Ovary (tissue), 9 donors: ENCODE results near the gene IL11. TPM values are rescaled to one million over a fixed set of nuclear protein-coding genes. Genes with fewer than 3 reads are reported as not detected.
"Not testable (repeated sequence)": the region's sequence is repeated elsewhere in the genome, so short reads cannot be mapped to it uniquely, and the experiment has no call there.

Experiments used
- DNase-seq, 5 donors: peaks; one replicate each; pipeline ENCODE4 v3.0.0-alpha.2; 2019 to 2020
- H3K27ac ChIP-seq, 2 donors: fragments of 200-600 bp; one replicate each; pipeline versions ENCODE4 v1.5.1 to v1.8.0; 2019 to 2022
- H3K27me3 ChIP-seq: fragments of 200-600 bp; one replicate; pipeline ENCODE4 v1.8.0; 2022
- H3K36me3 ChIP-seq: fragments of 200-600 bp; sonication (generic); one replicate; pipeline ENCODE4 v1.5.1; 2019
- H3K4me1 ChIP-seq: one replicate; pipeline ENCODE4 v1.8.1; 2013; ENCODE audit warnings: mild to moderate bottlenecking, moderate library complexity; ENCODE audit not compliant: insufficient read depth
- H3K4me3 ChIP-seq: fragments of 200-600 bp; sonication (generic); one replicate; pipeline ENCODE4 v1.5.1; 2017
- H3K9me3 ChIP-seq, 2 donors: fragments of 200-600 bp in 1 of 2; sonication (generic) in 1 of 2; one replicate each; pipeline versions ENCODE4 v1.5.1 to v1.8.1; 2013 to 2019; ENCODE audit warnings: mild to moderate bottlenecking in 1 of 2, moderate library complexity in 1 of 2
- CTCF ChIP-seq, 3 donors: fragments of 450-650 bp in 2 of 3; fragments of 200-600 bp in 1 of 3; IDR thresholded peaks; one replicate each; pipeline versions ENCODE4 v1.5.1 to v1.8.0; 2016 to 2022; ENCODE audit warnings: antibody characterized with exemption in 3 of 3, mild to moderate bottlenecking in 1 of 3
- EP300 ChIP-seq: sonication (generic); formaldehyde crosslinking; IDR thresholded peaks from one replicate; pipeline ENCODE4 v1.6.1; 2017; ENCODE audit warnings: antibody characterized with exemption
- POLR2A ChIP-seq: fragments of 450-650 bp; IDR thresholded peaks from one replicate; pipeline ENCODE4 v1.6.1; 2017; ENCODE audit warnings: antibody characterized with exemption, mild to moderate bottlenecking, moderate library complexity
- WGBS, 3 donors: extraction: QIAGEN DNeasy Blood & Tissue Kit in 1 of 3; methylation state at CpG; one replicate each; pipeline versions ENCODE4 v1.1.5 to v1.1.7; 2013 to 2017; 5-methylcytosine and 5-hydroxymethylcytosine counted together
- intact Hi-C, 4 donors: fragments of 100-400 bp; cut with DNase I; formaldehyde crosslinking; loops; one replicate each; pipeline versions ENCODE4 v1.11.0 to v1.15.1; 2022 to 2023
- polyA plus RNA-seq, 2 donors: library from polyadenylated mRNA; stranded (reverse); fragments of 200-250 nt in 1 of 2; fragments of 350-450 nt in 1 of 2; fragmentation: Illumina TruSeq in 1 of 2; extraction: RNeasy Lipid Tissue Mini Kit (QIAGEN cat#74804) in 1 of 2; gene quantifications; one replicate each; pipeline ENCODE4 v1.2.3, GENCODE V29; 2013 to 2014
- total RNA-seq, 7 donors: library from RNA; depleted of rRNA in 2 of 7; stranded (reverse); fragments of >200 nt in 2 of 7; fragmentation: NEBNext Ultra II Directional in 3 of 7; extraction: Animal tissue kit (Norgen Biotek cat#: 25700) in 3 of 7; gene quantifications; one replicate each; pipeline versions ENCODE4 v1.1.0 to v1.2.4, GENCODE V29; 2016 to 2023
- donor health status: DM: no; HTN: no; CAD: no; lungs with moderate emphysema.
- donor health status: DM: no; HTN: no; CAD: no.
- donor health status: Bipolar disorder and iron deficiency.
- donor health status: DM: yes; HTN: yes; CAD: no.
- donor health status: DM: no; HTN: no; CAD: no.
- donor health status: DM: yes; HTN: yes; CAD: no.

The IL11 gene
- total and polyA plus RNA-seq, 9 donors: 0.08 to 1.3 (median 0.11) TPM; not detected in 6

- Histone ChIP-seq H3K9me3 (no peaks in the 10 kb centered on the region), H3K27ac (no peak overlapping the region), H3K4me1 (peaks cover 6% of the 10 kb centered on the region), H3K27me3 (no peaks in the 10 kb centered on the region), H3K36me3 (no peaks in the 10 kb centered on the region), H3K4me3 (no peak overlapping the region)
- no peak for TF ChIP-seq EP300
- no peak for TF ChIP-seq CTCF (IDR thresholded peaks at IDR 0.05)
- no peak for TF ChIP-seq POLR2A
- WGBS, 3 donors: 63 to 75% (median 66%) methylated on average over 7 of the region's 7 CpGs
- intact Hi-C loops: no loop called here
- no peak for DNase-seq
These were observed 34.2 kb downstream of the IL11 start for GRCh38 chr19:55336101-55336500.

DNA sequence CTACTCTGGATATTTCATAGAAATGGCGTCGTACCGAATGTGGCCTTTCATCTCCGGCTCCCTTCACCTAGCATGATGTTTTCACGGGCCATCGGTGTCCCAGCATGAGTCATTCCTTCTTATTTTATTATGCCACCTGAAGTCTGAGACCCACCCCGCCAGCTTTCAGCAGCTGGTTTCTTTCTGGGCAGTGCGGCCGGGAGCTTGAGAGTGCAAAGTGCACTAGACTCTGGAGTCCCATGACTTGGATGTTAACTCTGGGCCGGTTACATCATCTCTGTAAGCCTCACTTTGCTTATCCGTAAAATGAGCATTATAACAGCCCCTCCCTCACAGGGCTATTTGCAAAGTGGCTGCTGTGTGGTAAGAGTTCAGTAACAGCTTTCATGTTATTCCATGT is 36.4 kb downstream of the IL11 start:
- intact Hi-C loops: no loop called here

GRCh38 chr19:55329791-55330190 is 40.5 kb downstream of the IL11 start:
- intact Hi-C loops, H3K4me1 ChIP-seq, H3K36me3 ChIP-seq, H3K27ac ChIP-seq, DNase-seq, H3K9me3 ChIP-seq, H3K27me3 ChIP-seq, H3K4me3 ChIP-seq: not testable (repeated sequence)
- 81 to 89% (median 86%) methylated on average over 6 of the region's 6 CpGs for WGBS, 3 donors

More for the DNA sequence above, 36.4 kb downstream of the IL11 start:
- DNase-seq: no peak
- Histone ChIP-seq H3K27ac (no peak overlapping the region), H3K9me3 (no peaks in the 10 kb centered on the region), H3K27me3 (no peaks in the 10 kb centered on the region), H3K4me1 (peaks cover 2% of the 10 kb centered on the region), H3K4me3 (no peak overlapping the region), H3K36me3 (no peaks in the 10 kb centered on the region)
- WGBS, 3 donors: 77 to 83% (median 77%) methylated on average over 11 of the region's 11 CpGs
- no peak for TF ChIP-seq EP300
- no peak for TF ChIP-seq CTCF (IDR thresholded peaks at IDR 0.05)
- TF ChIP-seq POLR2A: no peak

DNA sequence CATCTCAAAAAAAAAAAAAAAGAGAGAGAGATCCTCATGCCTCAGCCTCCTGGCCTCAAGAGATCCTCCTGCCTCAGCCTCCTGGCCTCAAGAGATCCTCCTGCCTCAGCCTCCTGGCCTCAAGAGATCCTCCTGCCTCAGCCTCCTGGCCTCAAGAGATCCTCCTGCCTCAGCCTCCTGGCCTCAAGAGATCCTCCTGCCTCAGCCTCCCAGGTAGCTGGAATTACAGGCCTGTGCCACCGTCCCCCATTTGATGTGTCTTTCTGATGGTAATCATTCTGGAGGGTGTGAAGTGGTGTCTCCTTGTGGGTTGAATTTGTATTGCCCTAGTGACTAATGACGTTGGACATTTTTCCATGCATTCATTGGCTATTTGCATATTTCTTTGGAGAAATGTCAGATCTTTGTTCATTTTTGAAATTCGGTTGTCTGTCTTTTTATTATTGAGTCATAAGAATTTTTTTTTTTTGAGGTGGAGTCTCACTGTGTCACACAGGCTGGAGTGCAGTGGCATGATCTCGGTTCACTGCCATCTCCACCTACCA is 41.4 kb downstream of the IL11 start:
- DNase-seq, H3K4me1 ChIP-seq, H3K27me3 ChIP-seq, H3K4me3 ChIP-seq, H3K27ac ChIP-seq, intact Hi-C loops, H3K36me3 ChIP-seq, H3K9me3 ChIP-seq: not testable (repeated sequence)
- WGBS, 3 donors: 67 to 78% (median 72%) methylated on average over 4 of the region's 4 CpGs

- intact Hi-C loops: no loop called here
- 75 to 79% (median 77%) methylated on average over 14 of the region's 14 CpGs for WGBS, 3 donors
- DNase-seq: no peak
These were observed 45.1 kb downstream of the IL11 start, which contains the start of gene TMEM150B for GRCh38 chr19:55325172-55325571. Gene TMEM150B (minus strand): TSS chr19:55325341. CDS start chr19:55321036, 4,305 bp downstream.

More at GRCh38 chr19:55325172-55325571, 45.1 kb downstream of the IL11 start, which contains the start of gene TMEM150B:
- Histone ChIP-seq H3K27me3 (no peaks in the 10 kb centered on the region), H3K9me3 (no peaks in the 10 kb centered on the region), H3K27ac (no peak within 1 kb of the TSS), H3K36me3 (no peaks in the 10 kb centered on the region), H3K4me3 (no peak within 1 kb of the TSS), H3K4me1 (no peaks in the 10 kb centered on the region)
- TF ChIP-seq EP300 (no peak), CTCF (IDR thresholded peaks at IDR 0.05) (no peak), POLR2A (no peak)
